Body of pancreas (tissue), 4 donors: Measurements from ENCODE around the gene PLP1.

Source experiments
- POLR2A ChIP-seq, 3 donors: fragments of 450-650 bp; IDR thresholded peaks; one replicate each; pipeline ENCODE4 v1.6.1; 2016; ENCODE audit warnings: antibody characterized with exemption in 3 of 3, mild to moderate bottlenecking in 2 of 3
- TF ChIP-seq, protein P1 (sequence below), 7 experiments: fragments of 450-650 bp in 4 of 7; fragments of 200-600 bp in 3 of 7; sonication (generic) in 3 of 7; IDR thresholded peaks; one replicate each; pipeline ENCODE4 v1.5.1; 2016 to 2019; ENCODE audit warnings: antibody characterized with exemption in 7 of 7

DNA sequence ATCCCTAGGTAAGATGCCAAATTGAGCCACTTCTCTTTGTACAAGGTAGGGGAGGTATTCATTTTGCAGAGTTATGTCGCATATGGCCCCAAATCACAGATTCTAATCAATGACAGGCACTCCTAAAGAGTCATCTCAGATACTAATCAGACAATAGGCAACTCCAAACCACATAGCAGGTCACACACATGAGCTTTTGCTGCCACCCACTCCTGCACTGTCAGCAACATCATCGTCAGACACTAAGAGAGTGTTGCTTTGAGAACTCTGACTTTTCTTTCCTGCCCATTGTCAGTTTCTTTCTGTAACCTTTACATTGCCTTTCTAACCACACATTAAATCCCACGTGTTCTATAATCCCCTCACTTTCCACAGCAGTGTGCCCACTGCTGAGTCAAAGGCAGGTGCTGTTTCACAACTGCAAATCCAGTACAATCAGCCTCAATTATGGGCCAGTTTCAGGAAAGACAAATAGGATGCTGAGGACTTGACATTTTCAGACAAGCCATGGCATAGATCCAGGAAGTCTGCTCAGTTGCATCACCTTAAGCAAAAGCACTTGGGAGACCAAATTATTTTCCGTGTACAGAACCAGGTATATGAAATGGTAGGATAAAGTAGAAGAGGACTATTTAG lies 42.4 kb upstream of the PLP1 start:
- TF ChIP-seq, protein P1, sequence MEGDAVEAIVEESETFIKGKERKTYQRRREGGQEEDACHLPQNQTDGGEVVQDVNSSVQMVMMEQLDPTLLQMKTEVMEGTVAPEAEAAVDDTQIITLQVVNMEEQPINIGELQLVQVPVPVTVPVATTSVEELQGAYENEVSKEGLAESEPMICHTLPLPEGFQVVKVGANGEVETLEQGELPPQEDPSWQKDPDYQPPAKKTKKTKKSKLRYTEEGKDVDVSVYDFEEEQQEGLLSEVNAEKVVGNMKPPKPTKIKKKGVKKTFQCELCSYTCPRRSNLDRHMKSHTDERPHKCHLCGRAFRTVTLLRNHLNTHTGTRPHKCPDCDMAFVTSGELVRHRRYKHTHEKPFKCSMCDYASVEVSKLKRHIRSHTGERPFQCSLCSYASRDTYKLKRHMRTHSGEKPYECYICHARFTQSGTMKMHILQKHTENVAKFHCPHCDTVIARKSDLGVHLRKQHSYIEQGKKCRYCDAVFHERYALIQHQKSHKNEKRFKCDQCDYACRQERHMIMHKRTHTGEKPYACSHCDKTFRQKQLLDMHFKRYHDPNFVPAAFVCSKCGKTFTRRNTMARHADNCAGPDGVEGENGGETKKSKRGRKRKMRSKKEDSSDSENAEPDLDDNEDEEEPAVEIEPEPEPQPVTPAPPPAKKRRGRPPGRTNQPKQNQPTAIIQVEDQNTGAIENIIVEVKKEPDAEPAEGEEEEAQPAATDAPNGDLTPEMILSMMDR (IDR thresholded peaks at IDR 0.05): no peak
- no peak for TF ChIP-seq POLR2A (IDR thresholded peaks at IDR 0.05)
